ENCODE measurements around the gene PSIP1.

DNA sequence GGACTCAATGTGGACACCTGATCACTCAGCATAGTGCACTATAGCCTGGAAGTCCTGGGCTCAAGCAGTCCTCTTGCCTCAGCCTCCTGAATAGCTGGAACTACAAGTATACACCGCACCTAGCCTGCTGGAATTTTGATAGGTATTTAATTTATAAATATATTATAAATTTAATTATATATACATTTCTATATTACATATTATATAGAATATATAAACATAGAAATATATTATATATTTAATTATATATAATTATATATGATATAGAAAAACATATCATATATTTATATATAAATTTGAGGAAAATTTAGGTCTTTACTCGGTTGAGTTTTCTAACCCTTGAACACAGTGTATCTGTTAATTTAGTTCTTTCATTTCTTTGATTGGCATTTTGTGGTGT, 15.2 kb upstream of the PSIP1 start:
- TF ChIP-seq, protein P1, sequence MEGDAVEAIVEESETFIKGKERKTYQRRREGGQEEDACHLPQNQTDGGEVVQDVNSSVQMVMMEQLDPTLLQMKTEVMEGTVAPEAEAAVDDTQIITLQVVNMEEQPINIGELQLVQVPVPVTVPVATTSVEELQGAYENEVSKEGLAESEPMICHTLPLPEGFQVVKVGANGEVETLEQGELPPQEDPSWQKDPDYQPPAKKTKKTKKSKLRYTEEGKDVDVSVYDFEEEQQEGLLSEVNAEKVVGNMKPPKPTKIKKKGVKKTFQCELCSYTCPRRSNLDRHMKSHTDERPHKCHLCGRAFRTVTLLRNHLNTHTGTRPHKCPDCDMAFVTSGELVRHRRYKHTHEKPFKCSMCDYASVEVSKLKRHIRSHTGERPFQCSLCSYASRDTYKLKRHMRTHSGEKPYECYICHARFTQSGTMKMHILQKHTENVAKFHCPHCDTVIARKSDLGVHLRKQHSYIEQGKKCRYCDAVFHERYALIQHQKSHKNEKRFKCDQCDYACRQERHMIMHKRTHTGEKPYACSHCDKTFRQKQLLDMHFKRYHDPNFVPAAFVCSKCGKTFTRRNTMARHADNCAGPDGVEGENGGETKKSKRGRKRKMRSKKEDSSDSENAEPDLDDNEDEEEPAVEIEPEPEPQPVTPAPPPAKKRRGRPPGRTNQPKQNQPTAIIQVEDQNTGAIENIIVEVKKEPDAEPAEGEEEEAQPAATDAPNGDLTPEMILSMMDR (IDR thresholded peaks at IDR 0.05; ENCODE audit: borderline replicate concordance, extremely low read depth, low read length, poor library complexity, severe bottlenecking) = no peak
- TF ChIP-seq EZH2 (IDR thresholded peaks at IDR 0.05; ENCODE audit: borderline replicate concordance, low read depth, low read length, severe bottlenecking) = no peak
